GM18511 (cell line): Measurements from ENCODE around the gene FAM181A.

Experiments used
- ATAC-seq: cut with Tn5 transposase; IDR thresholded peaks from one replicate; pipeline ENCODE4 v1.9.1; 2021; ENCODE audit warnings: mild to moderate bottlenecking, moderate library complexity; ENCODE audit not compliant: unreplicated experiment

The FAM181A gene

GRCh38 chr14:93926873-93927799 lies at the start of gene FAM181A:
FAM181A (plus strand) TSS chr14:93927344; CDS start chr14:93928286, 942 bp downstream.
- no peak for ATAC-seq

GRCh38 chr14:93878212-93878611 lies 48.9 kb upstream of the FAM181A start:
- ATAC-seq: no peak

GRCh38 chr14:93878871-93879270 lies 48.3 kb upstream of the FAM181A start:
- ATAC-seq: no peak

- ATAC-seq: no peak
Measured at GRCh38 chr14:93879362-93879983, 47.7 kb upstream of the FAM181A start.

- no peak for ATAC-seq
Measured at GRCh38 chr14:93880021-93880820, 46.9 kb upstream of the FAM181A start.

GRCh38 chr14:93884950-93885349 lies 42.2 kb upstream of the FAM181A start:
- ATAC-seq: no peak

GRCh38 chr14:93888995-93889394 lies 38.1 kb upstream of the FAM181A start:
- ATAC-seq: no peak

GRCh38 chr14:93889739-93890483 lies 37.2 kb upstream of the FAM181A start:
- ATAC-seq: no peak

- no peak for ATAC-seq
Measured at GRCh38 chr14:93891756-93892504, 35.2 kb upstream of the FAM181A start.

- ATAC-seq: no peak
Measured at GRCh38 chr14:93892505-93892839, 34.7 kb upstream of the FAM181A start.

- no peak for ATAC-seq
Measured at GRCh38 chr14:93892923-93893558, 34.1 kb upstream of the FAM181A start.

- no peak for ATAC-seq
Measured at GRCh38 chr14:93893661-93894261, 33.4 kb upstream of the FAM181A start.

- no peak for ATAC-seq
Measured at GRCh38 chr14:93895023-93895604, 32.0 kb upstream of the FAM181A start.

GRCh38 chr14:93897476-93897845 lies 29.7 kb upstream of the FAM181A start:
- no peak for ATAC-seq

GRCh38 chr14:93898081-93898611 lies 29.0 kb upstream of the FAM181A start:
- no peak for ATAC-seq

GRCh38 chr14:93898731-93899130 lies 28.4 kb upstream of the FAM181A start:
- ATAC-seq: no peak

- ATAC-seq: no peak
Measured at GRCh38 chr14:93901813-93902212, 25.3 kb upstream of the FAM181A start.

GRCh38 chr14:93902619-93903307 lies 24.4 kb upstream of the FAM181A start:
- no peak for ATAC-seq
